CD14-positive monocyte (primary cell): ENCODE data around the gene UBE2G2. TPM values are rescaled to one million over a fixed set of nuclear protein-coding genes. Genes with fewer than 3 reads are reported as not detected.

ENCODE experiments used
- DNase-seq, 3 donors: peaks; one replicate each; pipeline ENCODE4 v3.0.0-alpha.2; 2011 to 2022
- H2AFZ ChIP-seq: 2 replicates; pipeline ENCODE4 v1.6.0; 2012; ENCODE audit warnings: mild to moderate bottlenecking, low read depth, low read length, inconsistent platforms; ENCODE audit not compliant: insufficient read depth, poor library complexity, severe bottlenecking
- H3K27ac ChIP-seq, 2 donors: 1 replicate in 1 of 2; 2 replicates in 1 of 2; pipeline ENCODE4 v1.5.1; 2012 to 2013; ENCODE audit warnings: low read length in 2 of 2, control low read depth in 1 of 2, inconsistent platforms in 1 of 2, low read depth in 1 of 2, mild to moderate bottlenecking in 1 of 2
- H3K27me3 ChIP-seq, 2 donors: one replicate each; pipeline versions ENCODE4 v1.6.0 to v1.6.1; 2011 to 2013; ENCODE audit warnings: low read length in 2 of 2; ENCODE audit not compliant: control insufficient read depth in 2 of 2, insufficient read depth in 2 of 2
- H3K36me3 ChIP-seq, 2 donors: replicated peaks in 1 of 2; 1 replicate in 1 of 2; 2 replicates in 1 of 2; pipeline versions ENCODE4 v1.5.1 to v1.6.1; 2012 to 2013; ENCODE audit warnings: low read length in 2 of 2, control low read depth in 1 of 2, inconsistent platforms in 1 of 2, mild to moderate bottlenecking in 1 of 2; ENCODE audit not compliant: insufficient read depth in 2 of 2, control insufficient read depth in 1 of 2
- H3K4me1 ChIP-seq, 2 donors: 1 replicate in 1 of 2; 2 replicates in 1 of 2; pipeline versions ENCODE4 v1.5.1 to v1.6.1; 2012 to 2013; ENCODE audit warnings: low read length in 2 of 2, control low read depth in 1 of 2, inconsistent platforms in 1 of 2, mild to moderate bottlenecking in 1 of 2, moderate library complexity in 1 of 2; ENCODE audit not compliant: insufficient read depth in 2 of 2, control insufficient read depth in 1 of 2
- H3K4me2 ChIP-seq: replicated peaks from 2 replicates; pipeline ENCODE3; 2012; ENCODE audit warnings: low read length, moderate library complexity, mild to moderate bottlenecking; ENCODE audit not compliant: poor library complexity, severe bottlenecking; ENCODE audit errors: extremely low read depth
- H3K4me3 ChIP-seq, 3 experiments: fragments of 200-600 bp in 1 of 3; sonication (generic) in 1 of 3; replicated peaks in 1 of 3; 1 replicate in 2 of 3; 2 replicates in 1 of 3; pipeline ENCODE4 v1.5.1; 2011 to 2013; ENCODE audit warnings: low read length in 3 of 3, mild to moderate bottlenecking in 3 of 3, control low read depth in 2 of 3, low read depth in 2 of 3, inconsistent platforms in 1 of 3, moderate library complexity in 1 of 3
- H3K79me2 ChIP-seq: 2 replicates; pipeline ENCODE4 v1.6.0; 2012; ENCODE audit warnings: mild to moderate bottlenecking, control low read depth, inconsistent platforms, low read length, moderate library complexity; ENCODE audit not compliant: insufficient read depth
- H3K9ac ChIP-seq: 2 replicates; pipeline ENCODE4 v1.6.0; 2017; ENCODE audit warnings: low read length, mild to moderate bottlenecking; ENCODE audit not compliant: insufficient read depth, poor library complexity, severe bottlenecking
- H3K9me3 ChIP-seq, 2 donors: replicated peaks in 1 of 2; 1 replicate in 1 of 2; 2 replicates in 1 of 2; pipeline versions ENCODE4 v1.5.1 to v1.6.1; 2012 to 2013; ENCODE audit warnings: low read length in 2 of 2, control low read depth in 1 of 2; ENCODE audit not compliant: control insufficient read depth in 1 of 2, insufficient read depth in 1 of 2
- H4K20me1 ChIP-seq: 2 replicates; pipeline ENCODE4 v1.6.0; 2012; ENCODE audit warnings: mild to moderate bottlenecking, low read length, control low read depth, moderate library complexity; ENCODE audit not compliant: insufficient read depth
- H3K27ac Mint-ChIP-seq, 7 donors: one replicate each; pipeline ENCODE4 v1.8.0; 2020; ENCODE audit warnings: mild to moderate bottlenecking in 7 of 7, mixed read lengths in 7 of 7, moderate library complexity in 6 of 7, inconsistent platforms in 2 of 7
- H3K27me3 Mint-ChIP-seq, 3 donors: one replicate each; pipeline ENCODE4 v1.8.0; 2021 to 2022; ENCODE audit warnings: low read depth in 3 of 3, mild to moderate bottlenecking in 3 of 3, mixed read lengths in 3 of 3, moderate library complexity in 3 of 3, inconsistent platforms in 1 of 3
- H3K36me3 Mint-ChIP-seq, 2 donors: one replicate each; pipeline ENCODE4 v1.8.0; 2020; ENCODE audit warnings: mixed read lengths in 2 of 2, inconsistent platforms in 1 of 2, mild to moderate bottlenecking in 1 of 2
- H3K4me1 Mint-ChIP-seq: one replicate; pipeline ENCODE4 v1.8.0; 2020; ENCODE audit warnings: mild to moderate bottlenecking, mixed read lengths
- H3K4me3 Mint-ChIP-seq, 2 donors: one replicate each; pipeline ENCODE4 v1.8.0; 2020; ENCODE audit warnings: mild to moderate bottlenecking in 2 of 2, mixed read lengths in 2 of 2, moderate library complexity in 1 of 2
- H3K9me3 Mint-ChIP-seq, 7 donors: one replicate each; pipeline ENCODE4 v1.8.0; 2020 to 2022; ENCODE audit warnings: mixed read lengths in 7 of 7, mild to moderate bottlenecking in 6 of 7, moderate library complexity in 6 of 7, inconsistent platforms in 2 of 7
- CTCF ChIP-seq: fragments of 200-600 bp; IDR thresholded peaks from one replicate; pipeline ENCODE4 v1.8.0; 2022; ENCODE audit warnings: antibody characterized with exemption, mild to moderate bottlenecking
- WGBS: methylation state at CpG from one replicate; pipeline ENCODE4 v1.1.5; 2013; ENCODE audit warnings: missing lambda C conversion rate; ENCODE audit not compliant: insufficient coverage; 5-methylcytosine and 5-hydroxymethylcytosine counted together
- intact Hi-C, 2 donors: fragments of 100-400 bp; cut with micrococcal nuclease; formaldehyde crosslinking; loops; one replicate each; pipeline versions ENCODE4 v1.15.0 to v1.15.1; 2023
- polyA plus RNA-seq, 3 donors: library from polyadenylated mRNA; depleted of rRNA in 1 of 3; unstranded in 2 of 3; stranded (reverse) in 1 of 3; fragments of 300-500 nt in 2 of 3; fragments of >200 nt in 1 of 3; fragmentation: Illumina TruSeq in 2 of 3; gene quantifications; 1 replicate in 2 of 3; 2 replicates in 1 of 3; pipeline ENCODE4 v1.2.3, GENCODE V29; 2012 to 2021

UBE2G2 gene
- polyA plus RNA-seq, 3 donors: 22.5 to 123 (median 31.0) TPM

DNA sequence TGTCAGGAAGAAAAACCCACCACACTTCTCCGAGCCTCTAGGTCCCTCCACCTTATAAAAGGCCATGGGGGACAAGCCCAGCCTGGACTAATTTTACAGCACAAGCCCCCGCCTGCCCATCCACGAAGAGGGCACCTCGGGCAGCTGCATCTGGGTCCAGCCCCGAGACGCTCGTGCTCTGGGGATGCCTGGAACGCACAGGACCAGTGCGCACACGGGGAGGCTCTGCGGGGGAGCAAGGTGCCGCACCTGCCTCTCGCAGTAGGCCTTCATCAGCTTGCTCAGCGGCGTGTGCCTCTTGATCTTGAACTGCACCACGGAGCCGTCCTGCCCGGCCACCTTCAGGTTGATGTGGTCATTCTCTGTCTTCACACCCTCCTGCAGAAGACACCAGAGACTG, 12.1 kb upstream of the UBE2G2 start:
- Histone ChIP-seq H3K4me1 (peaks cover 9 to 22% of the 10 kb centered on the region in 2 donors), H3K36me3 (peaks cover 40 to 54% of the 10 kb centered on the region in 2 donors), H4K20me1 (peaks cover 88% of the 10 kb centered on the region), H2AFZ (no peak overlapping the region), H3K27ac (no peak overlapping the region), H3K4me2 (no peak overlapping the region), H3K79me2 (peaks cover 88% of the 10 kb centered on the region), H3K9me3 (no peaks in the 10 kb centered on the region), H3K9ac (no peak overlapping the region), H3K4me3 (no peak overlapping the region), H3K27me3 (no peaks in the 10 kb centered on the region)
- Mint-ChIP-seq H3K4me1 (peaks cover 17% of the 10 kb centered on the region), H3K9me3 (peaks cover 0 to 2% (median 0%) of the 10 kb centered on the region in 7 donors), H3K27me3 (peaks cover 0 to 2% (median 2%) of the 10 kb centered on the region in 3 donors), H3K36me3 (peaks cover 40 to 60% of the 10 kb centered on the region in 2 donors), H3K27ac (peak overlapping the region in 1 of 7 donors; percentile 49), H3K4me3 (no peak overlapping the region)
- no peak for DNase-seq
- no peak for TF ChIP-seq CTCF
- intact Hi-C loops: loop anchor here in 1 of 2 donors (10.0 kb wide), 2 partner anchors 271 to 359 kb away; partner anchors contain the start of gene LRRC3
- WGBS: 88% methylated on average over 18 of the region's 18 CpGs

- peaks cover 44 to 66% of the 10 kb centered on the region in 2 donors for H3K36me3 Mint-ChIP-seq
- H3K4me2 ChIP-seq: no peak overlapping the region
- no peak for TF ChIP-seq CTCF
- H3K36me3 ChIP-seq: peaks cover 44 to 60% of the 10 kb centered on the region in 2 donors
- H2AFZ ChIP-seq: no peak overlapping the region
- peaks cover 0 to 2% (median 2%) of the 10 kb centered on the region in 3 donors for H3K27me3 Mint-ChIP-seq
- peaks cover 17% of the 10 kb centered on the region for H3K4me1 Mint-ChIP-seq
- 89% methylated on average over 3 of the region's 10 CpGs for WGBS
- no peak for DNase-seq
- H3K9ac ChIP-seq: no peak overlapping the region
- peaks cover 0 to 2% (median 0%) of the 10 kb centered on the region in 7 donors for H3K9me3 Mint-ChIP-seq
- no peaks in the 10 kb centered on the region for H3K9me3 ChIP-seq
- intact Hi-C loops: loop anchor here in 1 of 2 donors (10.0 kb wide), 2 partner anchors 272 to 358 kb away; partner anchors contain the start of gene LRRC3
- H3K27me3 ChIP-seq: no peaks in the 10 kb centered on the region
- peaks cover 88% of the 10 kb centered on the region for H3K79me2 ChIP-seq
- peaks cover 92% of the 10 kb centered on the region for H4K20me1 ChIP-seq
- H3K4me3 Mint-ChIP-seq: no peak overlapping the region
- H3K27ac ChIP-seq: no peak overlapping the region
- H3K4me1 ChIP-seq: peaks cover 5 to 18% of the 10 kb centered on the region in 2 donors
- H3K4me3 ChIP-seq: no peak overlapping the region
- peak overlapping the region in 2 of 7 donors; percentile 49 to 63 for H3K27ac Mint-ChIP-seq
These were observed 11.5 kb upstream of the UBE2G2 start for GRCh38 chr21:44813149-44813548.
